Measurements from ENCODE around the gene DHDH.
"Not testable (repeated sequence)": the region's sequence is repeated elsewhere in the genome, so short reads cannot be mapped to it uniquely, and the experiment has no call there.

The DHDH gene

GRCh38 chr19:48918071-48918470, 15.4 kb upstream of the DHDH start:
- no peak for DNase-seq

- peak; percentile 78 for DNase-seq
These were observed 14.7 kb upstream of the DHDH start for GRCh38 chr19:48918801-48919247.

- not testable (repeated sequence) for DNase-seq
These were observed 14.2 kb upstream of the DHDH start for GRCh38 chr19:48919271-48919670.

GRCh38 chr19:48920949-48921348, 12.6 kb upstream of the DHDH start:
- no peak for DNase-seq

- no peak for DNase-seq
These were observed 11.6 kb upstream of the DHDH start for GRCh38 chr19:48921721-48922500.

GRCh38 chr19:48922548-48923490, 10.7 kb upstream of the DHDH start:
- no peak for DNase-seq

GRCh38 chr19:48925240-48925843, 8.2 kb upstream of the DHDH start:
- no peak for DNase-seq

GRCh38 chr19:48925890-48926289, 7.6 kb upstream of the DHDH start:
- DNase-seq, result not testable (repeated sequence)

- no peak for DNase-seq
These were observed 6.6 kb upstream of the DHDH start for GRCh38 chr19:48926909-48927308.

GRCh38 chr19:48927692-48928091, 5.8 kb upstream of the DHDH start:
- DNase-seq, result not testable (repeated sequence)

- DNase-seq, result no peak
These were observed 5.1 kb upstream of the DHDH start for GRCh38 chr19:48928164-48929025.

- DNase-seq, result no peak
These were observed 1.3 kb downstream of the DHDH start for GRCh38 chr19:48934837-48935236.

GRCh38 chr19:48935864-48936263, 2.4 kb downstream of the DHDH start:
- no peak for DNase-seq

- no peak for DNase-seq
These were observed 4.8 kb downstream of the DHDH start for GRCh38 chr19:48938256-48938655.

GRCh38 chr19:48940902-48941301, 7.4 kb downstream of the DHDH start:
- DNase-seq, result no peak

GRCh38 chr19:48943081-48943480, 9.6 kb downstream of the DHDH start:
- no peak for DNase-seq

GRCh38 chr19:48945415-48945814, 11.9 kb downstream of the DHDH start:
- DNase-seq, result no peak

GRCh38 chr19:48945817-48946216, 12.3 kb downstream of the DHDH start:
- no peak for DNase-seq

- DNase-seq, result no peak
These were observed 13.2 kb downstream of the DHDH start for GRCh38 chr19:48946463-48947257.

GRCh38 chr19:48947258-48947542, 13.7 kb downstream of the DHDH start:
- no peak for DNase-seq

GRCh38 chr19:48950159-48950558, 16.7 kb downstream of the DHDH start:
- DNase-seq, result peak; percentile 61
